Kasumi-1 (cell line): ENCODE results near the gene ATP6V1F.

Experiments used
- DNase-seq, 2 experiments: peaks; one replicate each; lab custom pipeline; 2025; lab: John Stamatoyannopoulos, UW

ATP6V1F gene

GRCh38 chr7:128882134-128882533, 19.5 kb downstream of the ATP6V1F start:
- no peak for DNase-seq

- peak; percentile 74 to 78 for DNase-seq
These were observed 21.2 kb downstream of the ATP6V1F start for GRCh38 chr7:128883622-128884448.

GRCh38 chr7:128884561-128885369, 22.1 kb downstream of the ATP6V1F start:
- DNase-seq = no peak

GRCh38 chr7:128885370-128886187, 22.9 kb downstream of the ATP6V1F start:
- no peak for DNase-seq

- no peak for DNase-seq
These were observed 23.9 kb downstream of the ATP6V1F start for GRCh38 chr7:128886391-128887168.

- no peak for DNase-seq
These were observed 24.7 kb downstream of the ATP6V1F start for GRCh38 chr7:128887169-128888038.

GRCh38 chr7:128888039-128888755, 25.5 kb downstream of the ATP6V1F start:
- no peak for DNase-seq

- DNase-seq = no peak
These were observed 26.1 kb downstream of the ATP6V1F start for GRCh38 chr7:128888756-128889095.

GRCh38 chr7:128889121-128889520, 26.5 kb downstream of the ATP6V1F start:
- DNase-seq = no peak

- DNase-seq = no peak
These were observed 27.9 kb downstream of the ATP6V1F start for GRCh38 chr7:128890306-128891109.

- no peak for DNase-seq
These were observed 28.7 kb downstream of the ATP6V1F start for GRCh38 chr7:128891110-128891941.

- no peak for DNase-seq
These were observed 29.2 kb downstream of the ATP6V1F start for GRCh38 chr7:128891942-128892269.

GRCh38 chr7:128892521-128893250, 30.0 kb downstream of the ATP6V1F start:
- DNase-seq = no peak

- no peak for DNase-seq
These were observed 30.8 kb downstream of the ATP6V1F start for GRCh38 chr7:128893251-128894100.

- DNase-seq = no peak
These were observed 31.4 kb downstream of the ATP6V1F start for GRCh38 chr7:128894101-128894440.

GRCh38 chr7:128895320-128895719, 32.7 kb downstream of the ATP6V1F start:
- DNase-seq = no peak

- DNase-seq = no peak
These were observed 36.7 kb downstream of the ATP6V1F start for GRCh38 chr7:128899392-128899791.
